ENCODE results near the gene PPP6R2.

GRCh38 chr22:50471962-50472361 is 128.8 kb downstream of the PPP6R2 start:
- TF ChIP-seq CTCF (optimal IDR thresholded peaks at IDR 0.05 in 1 of 3, IDR thresholded peaks at IDR 0.05 in 1 of 3, conservative IDR thresholded peaks at IDR 0.05 in 1 of 3; ENCODE audit: extremely low read depth in 1 of 3, insufficient read depth in 2 of 3, low read length in 3 of 3) (no peak), EZH2 (IDR thresholded peaks at IDR 0.05; ENCODE audit: low read length) (no peak)

All from keratinocyte (primary cell).